Measurements from ENCODE around the gene ABCE1. TPM values are rescaled to one million over a fixed set of nuclear protein-coding genes. Genes with fewer than 3 reads are reported as not detected.

Gene ABCE1
- total RNA-seq, 1 donor from 2014 or later: 47.1 TPM

DNA sequence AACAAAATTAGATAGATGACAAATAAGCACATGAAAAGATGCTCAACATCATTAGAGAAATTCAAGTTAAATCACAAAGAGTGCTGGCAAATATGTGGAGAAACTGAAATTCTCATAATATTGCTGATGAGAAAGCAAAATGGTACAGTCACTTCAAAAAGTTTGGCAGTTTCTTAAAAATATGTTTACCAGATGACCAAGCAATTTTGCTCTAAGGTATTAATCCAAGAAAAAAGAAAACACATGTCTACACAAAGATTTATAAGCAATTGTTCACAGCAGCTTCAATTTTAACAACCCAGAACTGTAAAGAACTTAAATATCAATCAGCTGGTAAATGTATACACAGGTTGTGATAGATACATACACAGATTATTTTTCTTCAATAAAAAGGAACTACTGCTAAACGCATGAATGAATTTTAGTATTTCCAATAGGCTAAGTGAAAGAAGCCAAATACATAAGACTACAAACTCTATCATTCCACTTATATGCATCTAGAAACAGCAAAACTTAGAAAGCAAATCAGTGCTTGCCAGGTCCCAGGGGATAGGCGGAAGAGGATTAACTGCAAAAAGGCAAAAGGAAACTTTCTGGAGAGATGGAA is 70.6 kb downstream of the ABCE1 start:
- Histone ChIP-seq H3K27ac (no peak overlapping the region), H3K9me3 (no peaks in the 10 kb centered on the region), H3K4me3 (no peak overlapping the region), H3K36me3 (peaks cover 0 to 27% of the 10 kb centered on the region in 2 donors), H3K4me1 (peaks cover 5% of the 10 kb centered on the region), H3K27me3 (no peaks in the 10 kb centered on the region)
- no peak for DNase-seq (ENCODE audit: extremely low spot score in 2 of 2)
- TF ChIP-seq POLR2AphosphoS5 (IDR thresholded peaks at IDR 0.05; ENCODE audit: insufficient read depth in 1 of 2, low read depth in 1 of 2): no peak
- TF ChIP-seq, protein P1, sequence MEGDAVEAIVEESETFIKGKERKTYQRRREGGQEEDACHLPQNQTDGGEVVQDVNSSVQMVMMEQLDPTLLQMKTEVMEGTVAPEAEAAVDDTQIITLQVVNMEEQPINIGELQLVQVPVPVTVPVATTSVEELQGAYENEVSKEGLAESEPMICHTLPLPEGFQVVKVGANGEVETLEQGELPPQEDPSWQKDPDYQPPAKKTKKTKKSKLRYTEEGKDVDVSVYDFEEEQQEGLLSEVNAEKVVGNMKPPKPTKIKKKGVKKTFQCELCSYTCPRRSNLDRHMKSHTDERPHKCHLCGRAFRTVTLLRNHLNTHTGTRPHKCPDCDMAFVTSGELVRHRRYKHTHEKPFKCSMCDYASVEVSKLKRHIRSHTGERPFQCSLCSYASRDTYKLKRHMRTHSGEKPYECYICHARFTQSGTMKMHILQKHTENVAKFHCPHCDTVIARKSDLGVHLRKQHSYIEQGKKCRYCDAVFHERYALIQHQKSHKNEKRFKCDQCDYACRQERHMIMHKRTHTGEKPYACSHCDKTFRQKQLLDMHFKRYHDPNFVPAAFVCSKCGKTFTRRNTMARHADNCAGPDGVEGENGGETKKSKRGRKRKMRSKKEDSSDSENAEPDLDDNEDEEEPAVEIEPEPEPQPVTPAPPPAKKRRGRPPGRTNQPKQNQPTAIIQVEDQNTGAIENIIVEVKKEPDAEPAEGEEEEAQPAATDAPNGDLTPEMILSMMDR (IDR thresholded peaks at IDR 0.05): no peak
- no peak for TF ChIP-seq POLR2A (IDR thresholded peaks at IDR 0.05)
- intact Hi-C loops (cut with DNase I): no loop called here

DNA sequence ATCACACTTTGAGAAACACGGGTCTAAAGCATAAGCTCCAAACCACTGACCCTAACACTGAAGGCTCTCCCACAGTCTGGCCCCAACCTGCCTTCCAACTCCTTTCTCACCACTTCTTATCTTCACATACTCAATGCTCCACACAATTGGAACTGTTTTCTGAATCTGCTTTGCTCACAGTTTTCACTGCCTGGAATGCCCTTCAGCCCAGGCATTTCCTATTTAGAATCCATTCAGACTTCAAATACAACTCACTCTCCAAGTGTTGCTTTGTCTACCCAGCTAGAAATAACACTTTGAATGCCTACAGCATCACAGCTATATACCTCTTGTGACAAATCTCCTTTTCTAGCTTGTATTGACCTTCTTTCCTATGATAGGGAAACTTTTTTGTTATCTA is 72.1 kb downstream of the ABCE1 start:
- Histone ChIP-seq H3K4me3 (no peak overlapping the region), H3K27me3 (no peaks in the 10 kb centered on the region), H3K36me3 (peaks cover 0 to 27% of the 10 kb centered on the region in 2 donors), H3K4me1 (peaks cover 5% of the 10 kb centered on the region), H3K9me3 (no peaks in the 10 kb centered on the region), H3K27ac (no peak overlapping the region)
- no peak for DNase-seq (ENCODE audit: extremely low spot score in 2 of 2)
- intact Hi-C loops (cut with DNase I): no loop called here
- TF ChIP-seq POLR2AphosphoS5 (IDR thresholded peaks at IDR 0.05; ENCODE audit: insufficient read depth in 1 of 2, low read depth in 1 of 2) (no peak), POLR2A (IDR thresholded peaks at IDR 0.05) (no peak)
- TF ChIP-seq, protein P1 (IDR thresholded peaks at IDR 0.05): no peak

DNA sequence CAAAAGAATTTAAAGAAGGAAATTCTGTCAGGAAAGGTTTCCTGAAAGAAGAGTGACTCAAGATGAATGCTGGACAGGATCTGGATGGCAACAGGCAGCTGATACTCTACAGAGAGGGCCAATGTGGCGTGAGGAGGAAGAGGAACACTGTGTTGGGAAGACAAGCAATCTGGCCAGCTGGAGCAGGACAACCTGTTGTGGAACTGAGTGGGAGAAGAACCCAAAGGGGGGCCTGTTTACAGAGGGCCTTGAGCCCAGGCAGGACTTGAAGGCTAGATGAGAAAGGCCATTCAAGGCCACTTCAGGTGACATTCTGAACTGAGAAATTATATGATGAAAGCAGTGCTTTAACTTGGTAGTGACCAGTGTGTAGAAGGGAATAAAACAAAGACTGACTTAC is 73.8 kb downstream of the ABCE1 start:
- no peak for DNase-seq (ENCODE audit: extremely low spot score in 2 of 2)
- Histone ChIP-seq H3K4me3 (no peak overlapping the region), H3K27ac (no peak overlapping the region), H3K27me3 (no peaks in the 10 kb centered on the region), H3K9me3 (no peaks in the 10 kb centered on the region), H3K36me3 (peaks cover 0 to 17% of the 10 kb centered on the region in 2 donors), H3K4me1 (peaks cover 13% of the 10 kb centered on the region)
- no peak for TF ChIP-seq POLR2A (IDR thresholded peaks at IDR 0.05)
- TF ChIP-seq, protein P1 (IDR thresholded peaks at IDR 0.05): no peak
- no peak for TF ChIP-seq POLR2AphosphoS5 (IDR thresholded peaks at IDR 0.05; ENCODE audit: insufficient read depth in 1 of 2, low read depth in 1 of 2)
- intact Hi-C loops (cut with DNase I): no loop called here

DNA sequence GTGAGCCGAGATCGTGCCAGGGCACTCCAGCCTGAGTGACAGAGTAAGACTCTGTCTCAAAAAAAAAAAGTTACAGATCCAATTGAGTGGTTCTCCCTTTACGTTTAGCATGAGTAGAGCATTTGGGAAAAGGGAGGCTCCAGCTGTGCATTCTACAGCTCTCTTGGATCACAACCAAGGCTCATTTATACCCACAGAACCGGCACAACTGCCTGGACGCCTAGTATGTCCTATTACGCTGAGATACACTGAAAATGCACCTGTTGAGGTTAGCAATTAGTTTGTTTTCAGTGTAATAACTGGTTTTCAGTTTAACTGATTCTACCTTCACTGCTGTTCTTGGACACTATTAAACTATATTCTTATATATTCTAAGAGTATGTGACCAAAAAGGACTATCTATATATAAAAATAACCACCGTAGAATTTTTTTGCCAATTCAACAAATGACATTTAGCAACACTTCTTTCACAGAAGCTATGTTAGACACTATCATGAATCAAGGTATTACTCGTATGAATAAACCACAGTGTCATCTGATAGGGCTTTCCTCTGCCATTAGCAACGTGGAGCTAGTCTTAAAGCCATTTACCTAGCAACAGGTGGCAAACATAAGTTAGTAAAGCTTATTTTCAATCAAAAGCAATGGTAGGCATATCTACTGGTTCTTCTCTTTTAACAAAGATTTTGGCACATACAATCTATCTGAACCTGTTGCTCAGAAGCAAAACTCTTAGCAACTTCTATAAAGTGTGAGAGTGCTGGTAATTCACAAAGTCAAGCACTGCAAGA is 78.7 kb downstream of the ABCE1 start:
- intact Hi-C loops (cut with DNase I): no loop called here
- Histone ChIP-seq H3K4me3 (peak overlapping the region in 1 of 2 donors; percentile 96), H3K27me3 (no peaks in the 10 kb centered on the region)

More for the DNA sequence above, 78.7 kb downstream of the ABCE1 start:
- Histone ChIP-seq H3K9me3 (no peaks in the 10 kb centered on the region), H3K27ac (peak overlapping the region; percentile 99), H3K36me3 (no peaks in the 10 kb centered on the region), H3K4me1 (peaks cover 41% of the 10 kb centered on the region)
- DNase-seq (ENCODE audit: extremely low spot score in 2 of 2): no peak
- TF ChIP-seq, protein P1 (IDR thresholded peaks at IDR 0.05): no peak
- no peak for TF ChIP-seq POLR2AphosphoS5 (IDR thresholded peaks at IDR 0.05; ENCODE audit: insufficient read depth in 1 of 2, low read depth in 1 of 2)
- no peak for TF ChIP-seq POLR2A (IDR thresholded peaks at IDR 0.05)
